Activated T-cell treated with anti-CD3 and anti-CD28 coated beads for 48 hours (primary cell): ENCODE data around the gene PPP2R2D.

Source experiments
- DNase-seq: peaks from one replicate; pipeline ENCODE4 v3.0.0-alpha.2; 2020; ENCODE audit warnings: low read depth

The PPP2R2D gene

DNA sequence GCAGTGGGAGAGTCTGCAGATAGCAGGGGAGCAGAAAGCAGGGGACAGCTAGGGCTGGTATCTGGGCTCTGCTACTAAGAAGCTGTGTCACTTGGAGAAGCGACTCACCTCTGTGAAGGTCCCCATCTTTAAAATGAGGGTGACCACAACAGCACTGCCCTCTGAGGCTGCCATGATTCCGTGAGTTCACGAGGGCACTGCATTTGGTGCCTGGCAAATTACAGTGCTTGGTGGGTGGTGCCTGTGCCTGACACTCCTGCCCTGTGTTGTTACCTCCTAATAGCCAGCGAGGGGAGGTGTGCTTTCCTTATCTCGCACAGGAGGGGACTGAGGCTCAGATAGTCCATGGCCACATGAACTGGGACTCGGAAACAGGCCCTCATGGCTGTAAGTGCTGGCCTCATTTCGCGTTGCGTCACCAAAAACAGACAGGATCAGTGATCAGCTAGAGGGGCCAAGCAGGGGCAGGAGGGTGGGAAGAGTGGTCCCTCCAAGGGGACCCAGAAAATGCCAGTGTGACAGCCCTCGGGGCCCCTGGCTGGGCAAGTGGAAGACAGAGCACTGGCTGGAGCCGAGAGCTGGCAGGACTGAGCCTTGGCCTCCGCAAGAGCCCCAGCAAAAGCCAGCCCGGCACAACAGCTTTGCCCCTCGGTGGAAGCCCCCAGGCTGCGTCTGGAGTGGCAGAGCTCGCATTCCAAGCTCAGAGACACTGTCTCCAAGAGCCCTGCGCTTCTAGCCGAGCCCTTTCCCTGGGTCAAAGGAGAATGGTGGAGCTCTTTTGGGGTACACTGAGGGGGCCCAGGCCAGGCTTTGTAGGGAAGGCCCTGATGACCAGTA is 98.3 kb downstream of the PPP2R2D start:
- no peak for DNase-seq

GRCh38 chr10:132001238-132001972 is 100.6 kb downstream of the PPP2R2D start:
- DNase-seq = no peak

GRCh38 chr10:132002004-132002403 is 101.2 kb downstream of the PPP2R2D start:
- no peak for DNase-seq

DNA sequence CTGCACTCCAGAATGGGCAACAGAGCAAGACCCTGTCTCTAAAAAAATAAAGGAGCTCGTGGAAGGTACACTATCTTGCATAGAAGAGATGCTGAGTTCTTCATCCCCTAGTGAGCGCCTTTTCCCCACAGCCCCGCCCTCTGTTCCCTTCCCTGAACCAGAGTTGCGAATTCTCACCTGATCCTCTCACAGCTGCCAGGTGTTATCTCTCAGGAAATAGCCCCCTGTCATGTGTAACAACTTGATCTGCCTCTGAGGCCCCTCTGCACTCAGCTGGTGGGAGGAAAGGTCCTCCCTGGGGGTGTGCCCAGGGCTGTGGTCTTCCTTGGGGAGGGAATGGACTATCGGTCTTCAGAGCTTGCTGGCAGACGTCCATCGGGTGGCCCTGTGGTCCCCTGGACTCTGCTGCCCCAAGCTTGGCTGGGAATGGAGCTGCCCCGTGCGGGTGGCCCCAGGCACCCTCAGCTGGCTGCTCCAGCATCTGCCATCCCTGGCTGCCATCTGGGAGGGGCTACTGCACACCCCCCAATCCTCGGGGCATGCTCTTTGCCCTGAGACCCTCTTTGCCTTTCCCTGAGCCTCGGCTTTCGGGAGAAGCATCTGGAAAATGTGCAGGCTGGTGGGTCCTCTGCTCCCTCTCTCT is 102.6 kb downstream of the PPP2R2D start:
- DNase-seq = no peak

- DNase-seq = no peak
Measured at GRCh38 chr10:132004052-132004451, 103.2 kb downstream of the PPP2R2D start.

DNA sequence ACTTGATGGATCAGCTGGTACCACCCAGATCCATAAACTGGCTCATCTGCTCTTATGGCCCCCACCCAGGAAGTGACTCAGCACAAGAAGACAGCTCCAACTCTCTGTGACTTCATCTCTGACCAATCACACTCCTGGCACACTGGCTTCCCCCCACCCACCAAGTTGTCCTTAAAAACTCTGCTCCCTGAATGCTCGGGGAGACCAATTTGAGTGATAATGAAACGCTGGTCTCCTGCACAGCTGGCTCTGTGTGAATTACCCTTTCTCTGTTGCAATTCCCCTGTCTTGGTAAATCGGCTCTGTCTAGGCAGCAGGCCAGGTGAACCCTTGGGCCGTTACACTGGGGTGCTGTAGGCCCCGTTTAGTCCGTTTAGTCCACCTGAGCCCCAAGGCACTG is 104.3 kb downstream of the PPP2R2D start:
- no peak for DNase-seq

DNA sequence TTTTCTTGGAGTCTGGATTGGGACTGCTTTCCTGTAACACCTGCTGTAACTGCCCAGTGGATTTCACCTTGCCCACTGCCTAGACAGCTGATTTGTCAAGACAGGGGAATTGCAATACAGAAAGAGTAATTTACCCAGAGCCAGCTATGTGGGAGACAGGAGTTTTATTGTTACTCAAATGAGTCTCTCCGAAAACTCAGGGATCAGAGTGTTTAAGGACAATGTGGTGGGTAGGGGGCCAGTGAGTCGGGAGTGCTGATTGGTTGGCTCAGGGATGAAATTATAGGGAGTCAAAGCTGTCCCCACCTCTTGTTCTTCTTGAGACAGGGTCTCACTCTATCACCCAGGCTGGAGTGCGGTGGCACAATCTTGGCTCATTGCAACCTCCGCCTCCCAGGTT is 106.2 kb downstream of the PPP2R2D start:
- no peak for DNase-seq

DNA sequence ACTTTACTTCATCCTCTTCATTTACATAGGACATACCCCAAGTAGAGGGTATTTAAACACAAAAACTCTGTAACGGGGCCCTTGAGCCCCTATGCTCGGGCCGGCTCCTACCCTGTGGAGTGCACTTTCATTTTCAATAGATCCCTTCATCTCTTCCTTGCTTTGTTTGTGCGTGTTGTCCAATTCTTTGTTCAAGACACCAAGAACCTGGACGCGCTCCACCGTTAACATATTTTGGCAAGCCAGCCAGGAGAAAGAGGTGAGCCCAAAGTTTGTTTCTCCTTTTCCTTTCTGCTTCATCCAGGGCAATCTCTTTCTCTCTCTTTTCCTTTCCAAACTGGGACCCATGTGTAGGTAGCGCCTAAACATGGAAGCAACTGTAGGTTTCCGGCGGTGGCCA is 106.9 kb downstream of the PPP2R2D start:
- no peak for DNase-seq
